Retinal pigment epithelial cell (primary cell): ENCODE results near the gene CABYR.

Experiments used
- DNase-seq: peaks from one replicate; pipeline ENCODE4 v3.0.0-alpha.2; 2010; ENCODE audit warnings: low read depth
- H3K4me3 ChIP-seq: 2 replicates; pipeline ENCODE4 v1.5.1; 2011; ENCODE audit warnings: mild to moderate bottlenecking, low read length, control low read depth, moderate library complexity
- CTCF ChIP-seq: conservative IDR thresholded peaks from 2 replicates; pipeline ENCODE4 v1.5.1; 2011; ENCODE audit warnings: low read depth, low read length, control low read depth, inconsistent platforms

CABYR gene

DNA sequence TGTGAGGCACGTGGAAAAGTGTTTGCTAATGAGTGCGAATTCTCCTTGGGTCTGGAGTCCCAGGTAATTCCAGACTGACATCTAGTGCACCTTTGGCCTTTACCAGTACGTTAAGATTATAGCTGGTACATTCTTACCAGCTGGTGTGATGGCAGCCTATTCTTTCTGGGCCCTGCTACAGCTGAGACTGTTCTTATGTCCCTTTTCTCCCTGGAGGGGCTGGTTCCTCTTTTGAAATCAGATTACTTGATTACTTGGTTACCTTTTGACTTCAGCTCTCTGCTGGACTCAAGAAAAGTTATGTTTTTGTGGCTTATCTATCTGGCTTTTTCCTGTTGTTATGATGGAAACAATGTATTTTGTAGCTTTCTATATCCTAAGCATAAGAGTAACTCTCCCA lies 14.5 kb downstream of the CABYR start:
- no peak overlapping the region for H3K4me3 ChIP-seq
- TF ChIP-seq CTCF, result no peak
- no peak for DNase-seq

DNA sequence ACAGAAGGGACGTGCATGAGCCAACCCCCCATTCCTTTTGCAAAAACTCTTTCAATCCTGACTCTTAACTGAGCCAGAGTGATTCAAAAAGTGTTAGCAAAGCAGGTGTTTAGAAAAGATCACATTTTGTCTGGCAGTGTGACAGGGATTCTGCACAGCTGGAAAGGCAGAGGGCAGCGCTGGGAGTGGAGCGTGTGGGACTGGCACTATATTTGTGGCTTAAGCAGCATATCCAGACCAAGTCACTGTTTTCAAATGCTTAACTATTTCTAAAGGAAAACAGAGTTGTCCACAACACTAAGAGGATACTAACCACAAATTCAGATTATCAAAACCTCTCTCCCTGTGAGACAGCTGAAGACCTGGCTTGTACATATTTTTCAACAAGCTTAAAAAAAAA lies 19.0 kb downstream of the CABYR start:
- no peak for TF ChIP-seq CTCF
- DNase-seq, result no peak
- H3K4me3 ChIP-seq, result no peak overlapping the region

- H3K4me3 ChIP-seq, result no peak overlapping the region
- no peak for TF ChIP-seq CTCF
- no peak for DNase-seq
Measured at GRCh38 chr18:24160086-24160485, 21.2 kb downstream of the CABYR start.

DNA sequence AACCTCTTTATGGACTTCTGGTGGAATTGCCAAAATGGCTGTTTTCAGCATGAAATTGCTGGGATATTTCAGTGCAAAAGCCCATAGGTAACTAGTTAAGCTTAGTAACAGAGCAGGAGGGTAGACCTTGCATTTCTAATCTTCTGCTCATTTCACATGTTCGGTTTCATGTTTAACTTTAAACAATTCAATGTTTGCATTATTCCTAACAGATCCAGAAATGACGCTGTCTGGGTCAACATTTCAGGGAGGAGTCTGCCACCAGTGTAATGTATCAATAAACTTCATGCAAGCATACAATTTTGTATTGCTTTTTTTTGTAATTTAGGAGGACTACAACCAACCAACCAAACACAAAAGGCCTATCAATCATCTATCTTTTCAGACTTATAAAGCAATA lies 22.4 kb downstream of the CABYR start:
- no peak for TF ChIP-seq CTCF
- DNase-seq, result no peak

DNA sequence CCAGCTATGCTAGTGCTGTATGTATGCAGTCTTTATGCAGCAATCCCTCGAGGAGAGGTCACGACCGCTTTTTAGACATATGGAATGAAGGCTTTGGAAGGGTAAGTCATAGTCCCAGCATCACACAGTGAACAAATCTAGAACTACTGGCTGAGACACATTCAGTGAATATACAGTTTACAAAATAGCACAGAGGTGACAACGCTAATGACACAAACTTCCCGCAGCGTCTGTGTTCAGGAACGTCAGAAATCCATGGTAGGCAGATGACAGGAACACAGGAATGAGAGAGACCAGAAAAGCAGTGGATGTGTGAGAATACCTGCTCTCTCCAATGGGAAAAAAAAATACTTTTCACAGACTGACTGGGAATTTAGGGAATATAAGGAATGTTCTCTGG lies 29.6 kb downstream of the CABYR start:
- H3K4me3 ChIP-seq, result no peak overlapping the region
- no peak for DNase-seq
- TF ChIP-seq CTCF, result no peak

More for the DNA sequence above, 22.4 kb downstream of the CABYR start:
- no peak overlapping the region for H3K4me3 ChIP-seq

DNA sequence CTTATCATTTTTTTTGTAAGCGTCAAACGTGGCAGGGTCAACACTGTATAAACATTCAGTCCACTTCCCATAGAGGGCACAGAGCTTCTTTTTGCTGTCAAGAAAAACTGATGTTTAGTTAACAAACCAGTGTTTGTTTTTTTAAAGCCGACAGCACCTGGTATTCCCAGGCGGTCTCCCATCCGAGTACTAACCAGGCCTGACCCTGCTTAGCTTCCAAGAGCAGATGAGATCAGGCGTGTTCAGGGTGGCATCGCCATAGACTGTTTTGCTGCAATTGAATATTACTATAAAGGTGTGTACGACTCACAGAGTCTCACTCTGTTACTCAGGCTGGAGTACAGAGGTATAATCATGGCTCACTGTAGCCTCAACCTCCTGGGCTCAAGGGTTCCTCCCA lies 31.5 kb downstream of the CABYR start:
- H3K4me3 ChIP-seq, result no peak overlapping the region
- DNase-seq, result no peak
- no peak for TF ChIP-seq CTCF

DNA sequence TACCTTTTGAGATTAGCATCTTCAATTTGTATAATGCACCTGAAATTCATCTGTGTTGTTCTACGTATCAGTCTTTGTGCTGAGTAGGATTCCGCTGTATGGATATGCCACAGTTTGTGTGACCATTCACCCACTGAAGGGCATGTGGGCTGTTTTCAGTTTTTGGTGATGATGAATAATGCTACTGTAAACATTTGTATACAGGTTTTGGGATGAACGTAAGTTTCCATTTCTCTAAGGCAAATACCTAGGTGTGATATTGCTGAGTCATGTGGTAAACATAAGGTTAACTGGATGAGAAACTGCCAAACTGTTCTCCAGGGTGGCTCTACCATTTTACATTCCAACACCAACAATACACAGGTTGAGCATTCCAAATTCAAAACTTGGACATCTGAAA lies 35.1 kb downstream of the CABYR start:
- H3K4me3 ChIP-seq, result no peak overlapping the region
- TF ChIP-seq CTCF, result no peak
- DNase-seq, result no peak
